SK-N-SH treated with all-trans-retinoic acid at 6 μM for 48 hours (cell line): ENCODE results near the gene DNAJC4.

Source experiments
- ATAC-seq: fragments of 200-7000 bp; cut with Tn5 transposase; 3 replicates; pipeline ENCODE4 v1.9.1; 2020; ENCODE audit warnings: mild to moderate bottlenecking, moderate library complexity
- ARNTL ChIP-seq: fragments of 450-650 bp; formaldehyde crosslinking; IDR thresholded peaks from 2 replicates; pipeline ENCODE4 v1.5.0; 2020; ENCODE audit warnings: low read depth, mild to moderate bottlenecking, moderate library complexity, borderline replicate concordance
- BACH2 ChIP-seq: fragments of 250-450 bp; sonication (Bioruptor Pico); IDR thresholded peaks from 2 replicates; pipeline ENCODE4 v1.9.0; 2021; ENCODE audit warnings: mild to moderate bottlenecking, borderline replicate concordance
- CREB5 ChIP-seq: fragments of 250-450 bp; sonication (Bioruptor Pico); IDR thresholded peaks from 2 replicates; pipeline ENCODE4 v1.5.1; 2020; ENCODE audit warnings: low read depth, mild to moderate bottlenecking, moderate library complexity
- CSRNP3 ChIP-seq: fragments of 250-450 bp; sonication (Bioruptor Pico); IDR thresholded peaks from 2 replicates; pipeline ENCODE4 v1.5.1; 2021; ENCODE audit warnings: mild to moderate bottlenecking, moderate library complexity
- ESRRG ChIP-seq: fragments of 250-450 bp; sonication (Bioruptor Pico); IDR thresholded peaks from 2 replicates; pipeline ENCODE4 v1.6.1; 2021; ENCODE audit warnings: mild to moderate bottlenecking
- GLIS3 ChIP-seq: fragments of 250-450 bp; sonication (Bioruptor Pico); IDR thresholded peaks from 2 replicates; pipeline ENCODE4 v1.5.0; 2020; ENCODE audit warnings: mild to moderate bottlenecking, moderate library complexity
- ISL1 ChIP-seq: fragments of 250-450 bp; sonication (Bioruptor Pico); IDR thresholded peaks from 2 replicates; pipeline ENCODE4 v2.1.2; 2022; ENCODE audit warnings: mild to moderate bottlenecking, moderate library complexity
- PATZ1 ChIP-seq: fragments of 250-450 bp; sonication (Bioruptor Pico); IDR thresholded peaks from 2 replicates; pipeline ENCODE4 v1.8.0; 2020; ENCODE audit warnings: mild to moderate bottlenecking, moderate library complexity, borderline replicate concordance
- POU6F1 ChIP-seq: fragments of 250-450 bp; sonication (Bioruptor Pico); IDR thresholded peaks from 2 replicates; pipeline ENCODE4 v1.8.0; 2021; ENCODE audit warnings: low read depth, mild to moderate bottlenecking, moderate library complexity, borderline replicate concordance
- PPARA ChIP-seq: fragments of 250-450 bp; sonication (Bioruptor Pico); IDR thresholded peaks from 2 replicates; pipeline ENCODE4 v1.5.0; 2020; ENCODE audit warnings: mild to moderate bottlenecking, borderline replicate concordance
- RARB ChIP-seq: fragments of 250-450 bp; sonication (Bioruptor Pico); IDR thresholded peaks from 2 replicates; pipeline ENCODE4 v1.8.0; 2021; ENCODE audit warnings: mild to moderate bottlenecking, moderate library complexity
- SNAI2 ChIP-seq: fragments of 250-450 bp; sonication (Bioruptor Pico); IDR thresholded peaks from 2 replicates; pipeline ENCODE4 v1.5.0; 2020; ENCODE audit warnings: mild to moderate bottlenecking, moderate library complexity
- TCF4 ChIP-seq: fragments of 250-450 bp; sonication (Bioruptor Pico); IDR thresholded peaks from 2 replicates; pipeline ENCODE4 v1.8.0; 2021; ENCODE audit warnings: mild to moderate bottlenecking, moderate library complexity, borderline replicate concordance
- TOX ChIP-seq: fragments of 250-450 bp; sonication (Bioruptor Pico); IDR thresholded peaks from 2 replicates; pipeline ENCODE4 v1.8.0; 2021; ENCODE audit warnings: mild to moderate bottlenecking, moderate library complexity, borderline replicate concordance
- TSHZ2 ChIP-seq: fragments of 250-450 bp; sonication (Bioruptor Pico); IDR thresholded peaks from 2 replicates; pipeline ENCODE4 v1.5.0; 2020; ENCODE audit warnings: mild to moderate bottlenecking, moderate library complexity
- ZC3H10 ChIP-seq: fragments of 250-450 bp; sonication (Bioruptor Pico); IDR thresholded peaks from 2 replicates; pipeline ENCODE4 v1.5.1; 2021; ENCODE audit warnings: mild to moderate bottlenecking, moderate library complexity
- ZFP3 ChIP-seq: fragments of 250-450 bp; sonication (Bioruptor Pico); IDR thresholded peaks from 2 replicates; pipeline ENCODE4 v1.5.0; 2020; ENCODE audit warnings: mild to moderate bottlenecking, moderate library complexity
- ZFP30 ChIP-seq: fragments of 450-650 bp; formaldehyde crosslinking; IDR thresholded peaks from 2 replicates; pipeline ENCODE4 v1.5.0; 2022; ENCODE audit warnings: mild to moderate bottlenecking, moderate library complexity
- ZNF565 ChIP-seq: fragments of 450-650 bp; formaldehyde crosslinking; conservative IDR thresholded peaks from 2 replicates; pipeline ENCODE4 v1.5.0; 2020; ENCODE audit warnings: low read depth, mild to moderate bottlenecking, moderate library complexity
- ZNF70 ChIP-seq: fragments of 450-650 bp; formaldehyde crosslinking; IDR thresholded peaks from 2 replicates; pipeline ENCODE4 v1.5.0; 2020; ENCODE audit warnings: mild to moderate bottlenecking, moderate library complexity
- ZNF8 ChIP-seq: fragments of 450-650 bp; formaldehyde crosslinking; IDR thresholded peaks from 2 replicates; pipeline ENCODE4 v1.5.0; 2020; ENCODE audit warnings: mild to moderate bottlenecking, moderate library complexity

DNAJC4 gene

GRCh38 chr11:64208086-64208795 is 22.1 kb upstream of the DNAJC4 start:
- no peak for TF ChIP-seq ZNF565 (CRISPR knock-in tag)
- TF ChIP-seq CREB5 (CRISPR knock-in tag): no peak
- no peak for TF ChIP-seq CSRNP3 (CRISPR knock-in tag)
- no peak for TF ChIP-seq POU6F1
- no peak for TF ChIP-seq ARNTL (CRISPR knock-in tag)
- TF ChIP-seq ZFP30 (CRISPR knock-in tag): no peak
- TF ChIP-seq ZC3H10 (CRISPR knock-in tag): no peak
- TF ChIP-seq TCF4 (CRISPR knock-in tag): no peak
- TF ChIP-seq BACH2 (CRISPR knock-in tag): no peak
- no peak for TF ChIP-seq PATZ1 (CRISPR knock-in tag)
- TF ChIP-seq PPARA (CRISPR knock-in tag): no peak
- no peak for TF ChIP-seq ZNF8
- no peak for TF ChIP-seq ZFP3 (CRISPR knock-in tag)
- no peak for TF ChIP-seq ESRRG (CRISPR knock-in tag)
- no peak for TF ChIP-seq SNAI2 (CRISPR knock-in tag)
- TF ChIP-seq RARB (CRISPR knock-in tag): no peak
- no peak for TF ChIP-seq GLIS3
- TF ChIP-seq TOX (CRISPR knock-in tag): no peak
- no peak for ATAC-seq

- ATAC-seq: no peak
- no peak for TF ChIP-seq SNAI2 (CRISPR knock-in tag)
- TF ChIP-seq ZNF565 (CRISPR knock-in tag): no peak
- no peak for TF ChIP-seq ZFP30 (CRISPR knock-in tag)
- no peak for TF ChIP-seq TCF4 (CRISPR knock-in tag)
- no peak for TF ChIP-seq BACH2 (CRISPR knock-in tag)
- no peak for TF ChIP-seq ZNF8
- no peak for TF ChIP-seq ZFP3 (CRISPR knock-in tag)
- no peak for TF ChIP-seq CREB5 (CRISPR knock-in tag)
- TF ChIP-seq ISL1 (CRISPR knock-in tag): no peak
- no peak for TF ChIP-seq PATZ1 (CRISPR knock-in tag)
- no peak for TF ChIP-seq TSHZ2 (CRISPR knock-in tag)
- no peak for TF ChIP-seq GLIS3
- TF ChIP-seq RARB (CRISPR knock-in tag): no peak
- no peak for TF ChIP-seq ZNF70 (CRISPR knock-in tag)
- no peak for TF ChIP-seq POU6F1
Observed at GRCh38 chr11:64208796-64209562, 21.4 kb upstream of the DNAJC4 start.
